ENCODE results near the gene APOLD1. TPM values are rescaled to one million over a fixed set of nuclear protein-coding genes. Genes with fewer than 3 reads are reported as not detected.

APOLD1 gene
- total RNA-seq, 1 donor from 2014 or later = 0.70 TPM

- no peaks in the 10 kb centered on the region for H3K36me3 ChIP-seq (ENCODE audit: insufficient read depth, low read length)
- H3K4me1 Mint-ChIP-seq (ENCODE audit: low read depth, unreplicated experiment) = peaks cover 10% of the 10 kb centered on the region
- no peak overlapping the region for H3K4me2 ChIP-seq (ENCODE audit: low read length)
- FAIRE-seq (no peak), DNase-seq (ENCODE audit: low read depth) (no peak)
- no peaks in the 10 kb centered on the region for H4K20me1 ChIP-seq (ENCODE audit: insufficient read depth, low read length)
- no peak overlapping the region for H3K9ac ChIP-seq (ENCODE audit: low read length)
- no peaks in the 10 kb centered on the region for H3K79me2 ChIP-seq (ENCODE audit: insufficient read depth, low read length)
- no peak overlapping the region for H3K4me3 Mint-ChIP-seq (ENCODE audit: unreplicated experiment)
- H3K4me1 ChIP-seq (ENCODE audit: insufficient read depth, low read length) = peaks cover 2% of the 10 kb centered on the region
- H3K27ac Mint-ChIP-seq (ENCODE audit: unreplicated experiment) = no peak overlapping the region
- H3K27me3 Mint-ChIP-seq (ENCODE audit: low read depth, unreplicated experiment) = no peaks in the 10 kb centered on the region
- H3K9me3 Mint-ChIP-seq (ENCODE audit: unreplicated experiment) = no peaks in the 10 kb centered on the region
- H3K36me3 Mint-ChIP-seq (ENCODE audit: low read depth, unreplicated experiment) = no peaks in the 10 kb centered on the region
- no peaks in the 10 kb centered on the region for H3K9me3 ChIP-seq (ENCODE audit: insufficient read depth, low read depth, low read length)
- H3K4me3 ChIP-seq (ENCODE audit: insufficient read depth, low read depth, low read length) = no peak overlapping the region
- no peak overlapping the region for H2AFZ ChIP-seq (ENCODE audit: low read depth, low read length)
- H3K27ac ChIP-seq (ENCODE audit: low read depth, low read length) = no peak overlapping the region
- TF ChIP-seq CTCF (IDR thresholded peaks at IDR 0.05; ENCODE audit: insufficient read depth, low read depth, low read length) (no peak), EZH2 (IDR thresholded peaks at IDR 0.05; ENCODE audit: insufficient read depth, low read length) (no peak)
- H3K27me3 ChIP-seq (ENCODE audit: insufficient read depth, low read length) = no peaks in the 10 kb centered on the region
These were observed 11.7 kb downstream of the APOLD1 start for GRCh38 chr12:12796928-12797793.

- H3K4me3 Mint-ChIP-seq (ENCODE audit: unreplicated experiment) = no peak overlapping the region
- DNase-seq (ENCODE audit: low read depth) = no peak
- no peaks in the 10 kb centered on the region for H4K20me1 ChIP-seq (ENCODE audit: insufficient read depth, low read length)
- H3K9me3 Mint-ChIP-seq (ENCODE audit: unreplicated experiment) = no peaks in the 10 kb centered on the region
- H3K36me3 Mint-ChIP-seq (ENCODE audit: low read depth, unreplicated experiment) = no peaks in the 10 kb centered on the region
- H3K27ac ChIP-seq (ENCODE audit: low read depth, low read length) = no peak overlapping the region
- no peaks in the 10 kb centered on the region for H3K4me1 ChIP-seq (ENCODE audit: insufficient read depth, low read length)
- no peak overlapping the region for H3K27ac Mint-ChIP-seq (ENCODE audit: unreplicated experiment)
- H3K9me3 ChIP-seq (ENCODE audit: insufficient read depth, low read depth, low read length) = no peaks in the 10 kb centered on the region
- H3K27me3 Mint-ChIP-seq (ENCODE audit: low read depth, unreplicated experiment) = no peaks in the 10 kb centered on the region
- H3K79me2 ChIP-seq (ENCODE audit: insufficient read depth, low read length) = no peaks in the 10 kb centered on the region
- FAIRE-seq = no peak
- no peak overlapping the region for H3K4me3 ChIP-seq (ENCODE audit: insufficient read depth, low read depth, low read length)
- no peaks in the 10 kb centered on the region for H3K27me3 ChIP-seq (ENCODE audit: insufficient read depth, low read length)
- peaks cover 7% of the 10 kb centered on the region for H3K4me1 Mint-ChIP-seq (ENCODE audit: low read depth, unreplicated experiment)
- no peak overlapping the region for H3K4me2 ChIP-seq (ENCODE audit: low read length)
- H3K9ac ChIP-seq (ENCODE audit: low read length) = no peak overlapping the region
- H3K36me3 ChIP-seq (ENCODE audit: insufficient read depth, low read length) = no peaks in the 10 kb centered on the region
- TF ChIP-seq EZH2 (IDR thresholded peaks at IDR 0.05; ENCODE audit: insufficient read depth, low read length) = no peak
- no peak for TF ChIP-seq CTCF (IDR thresholded peaks at IDR 0.05; ENCODE audit: insufficient read depth, low read depth, low read length)
- H2AFZ ChIP-seq (ENCODE audit: low read depth, low read length) = no peak overlapping the region
These were observed 12.3 kb downstream of the APOLD1 start for GRCh38 chr12:12797794-12798152.

- Mint-ChIP-seq H3K27ac (ENCODE audit: unreplicated experiment) (no peak overlapping the region), H3K4me3 (ENCODE audit: unreplicated experiment) (no peak overlapping the region), H3K4me1 (ENCODE audit: low read depth, unreplicated experiment) (peaks cover 12% of the 10 kb centered on the region), H3K9me3 (ENCODE audit: unreplicated experiment) (no peaks in the 10 kb centered on the region), H3K36me3 (ENCODE audit: low read depth, unreplicated experiment) (no peaks in the 10 kb centered on the region), H3K27me3 (ENCODE audit: low read depth, unreplicated experiment) (no peaks in the 10 kb centered on the region)
- H4K20me1 ChIP-seq (ENCODE audit: insufficient read depth, low read length) = no peaks in the 10 kb centered on the region
- peaks cover 5% of the 10 kb centered on the region for H3K4me1 ChIP-seq (ENCODE audit: insufficient read depth, low read length)
- no peak overlapping the region for H2AFZ ChIP-seq (ENCODE audit: low read depth, low read length)
- FAIRE-seq = no peak
- no peak overlapping the region for H3K4me3 ChIP-seq (ENCODE audit: insufficient read depth, low read depth, low read length)
- H3K79me2 ChIP-seq (ENCODE audit: insufficient read depth, low read length) = no peaks in the 10 kb centered on the region
- no peak overlapping the region for H3K9ac ChIP-seq (ENCODE audit: low read length)
- DNase-seq (ENCODE audit: low read depth) = no peak
- TF ChIP-seq EZH2 (IDR thresholded peaks at IDR 0.05; ENCODE audit: insufficient read depth, low read length) (no peak), CTCF (IDR thresholded peaks at IDR 0.05; ENCODE audit: insufficient read depth, low read depth, low read length) (no peak)
- no peak overlapping the region for H3K4me2 ChIP-seq (ENCODE audit: low read length)
- H3K9me3 ChIP-seq (ENCODE audit: insufficient read depth, low read depth, low read length) = no peaks in the 10 kb centered on the region
- H3K27me3 ChIP-seq (ENCODE audit: insufficient read depth, low read length) = no peaks in the 10 kb centered on the region
- no peaks in the 10 kb centered on the region for H3K36me3 ChIP-seq (ENCODE audit: insufficient read depth, low read length)
- no peak overlapping the region for H3K27ac ChIP-seq (ENCODE audit: low read depth, low read length)
These were observed 13.0 kb downstream of the APOLD1 start for GRCh38 chr12:12798480-12798879.
